NT2/D1 (cell line): ENCODE data around the gene CYTH2.

Experiments
- SUZ12 ChIP-seq: IDR thresholded peaks from 2 replicates; pipeline ENCODE4 v1.6.1; 2011; ENCODE audit not compliant: insufficient read length, insufficient read depth; ENCODE audit errors: extremely low read depth
- ZNF274 ChIP-seq: IDR thresholded peaks from 2 replicates; pipeline ENCODE4 v1.6.1; 2011; ENCODE audit warnings: mild to moderate bottlenecking, low read depth, low read length

GRCh38 chr19:48442116-48443035 is 26.8 kb upstream of the CYTH2 start:
- no peak for TF ChIP-seq ZNF274
- no peak for TF ChIP-seq SUZ12
